DOHH2 (cell line): ENCODE measurements around the gene PCNX2.

ENCODE experiments used
- CTCF ChIP-seq: fragments of 200-600 bp; sonication (generic); IDR thresholded peaks from one replicate; pipeline ENCODE4 v1.5.1; 2014; ENCODE audit warnings: antibody characterized with exemption, mild to moderate bottlenecking, low read depth, low read length; ENCODE audit not compliant: poor library complexity, severe bottlenecking
- EZH2phosphoT487 ChIP-seq: fragments of 200-600 bp; sonication (generic); IDR thresholded peaks from 2 replicates; pipeline ENCODE4 v1.6.1; 2017; ENCODE audit warnings: borderline replicate concordance, mild to moderate bottlenecking, antibody characterized with exemption, low read length, moderate library complexity, mixed read lengths

- TF ChIP-seq CTCF (no peak), EZH2phosphoT487 (no peak)
Observed at GRCh38 chr1:233114159-233114558, 181.4 kb downstream of the PCNX2 start.
